ENCODE results near the gene LRR1. TPM values are rescaled to one million over a fixed set of nuclear protein-coding genes. Genes with fewer than 3 reads are reported as not detected.
A peak's percentile ranks its signal among the peaks of the same experiment; 100 is the strongest.

The LRR1 gene
- total and polyA plus RNA-seq, 9 of the 15 experiments (the other 6 are each of a cell fraction or from before 2014, with no cell fraction given) = 26.5 to 58.1 (median 31.8) TPM

DNA sequence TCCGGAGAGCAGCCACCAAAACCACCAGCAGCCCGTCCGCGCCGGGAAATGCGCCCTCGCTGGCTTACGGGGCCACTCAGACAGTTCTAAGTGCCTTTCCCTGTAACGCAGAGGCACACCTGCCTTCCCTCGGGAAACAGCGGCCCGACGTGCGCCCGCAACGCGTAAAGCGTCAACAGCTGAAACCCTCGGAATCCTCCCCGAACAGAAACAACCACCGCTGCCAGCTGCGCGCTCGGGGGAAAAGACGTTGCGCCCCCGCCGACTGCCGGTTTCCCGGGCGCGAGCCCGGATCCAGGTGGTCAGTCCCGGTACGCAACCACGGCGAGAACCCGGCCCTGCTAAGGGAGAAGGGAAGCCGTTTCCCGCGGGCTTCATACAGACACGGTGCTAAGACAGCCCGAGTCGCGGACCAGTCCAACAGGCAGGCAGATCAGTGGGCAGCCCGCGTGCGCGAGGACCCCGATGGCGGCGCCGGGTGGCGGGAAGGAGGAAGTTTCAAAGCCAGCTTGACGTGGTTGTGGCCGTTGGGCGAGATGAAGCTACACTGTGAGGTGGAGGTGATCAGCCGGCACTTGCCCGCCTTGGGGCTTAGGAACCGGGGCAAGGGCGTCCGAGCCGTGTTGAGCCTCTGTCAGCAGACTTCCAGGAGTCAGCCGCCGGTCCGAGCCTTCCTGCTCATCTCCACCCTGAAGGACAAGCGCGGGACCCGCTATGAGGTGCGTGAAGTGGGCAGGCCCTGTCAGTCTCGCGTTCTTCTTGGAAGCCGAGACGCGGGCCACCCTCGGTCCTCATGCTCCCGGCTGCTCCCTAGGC lies at the start of gene LRR1 (continued):
- peak; percentile 36 to 48; a peak in 1 of 4 replicates for TF ChIP-seq MAZ (CRISPR knock-in tag; conservative IDR thresholded peaks at IDR 0.05 in 1 of 2, IDR thresholded peaks at IDR 0.05 in 1 of 2)
- no peak for TF ChIP-seq BCL6 (CRISPR knock-in tag; IDR thresholded peaks at IDR 0.05)
- peak; percentile 16; the same call in 1 of the 2 replicates for TF ChIP-seq EP300 (IDR thresholded peaks at IDR 0.05; ENCODE audit: low read length)
- 0 out of 2 replicates have a peak, but pooled peaks have one; percentile 21 for TF ChIP-seq ZNF766 (CRISPR knock-in tag; conservative IDR thresholded peaks at IDR 0.05)
- TF ChIP-seq C11orf30 (IDR thresholded peaks at IDR 0.05; ENCODE audit: low read depth) = peak; percentile 43; the same call in 1 of the 2 replicates
- TF ChIP-seq, protein P1, sequence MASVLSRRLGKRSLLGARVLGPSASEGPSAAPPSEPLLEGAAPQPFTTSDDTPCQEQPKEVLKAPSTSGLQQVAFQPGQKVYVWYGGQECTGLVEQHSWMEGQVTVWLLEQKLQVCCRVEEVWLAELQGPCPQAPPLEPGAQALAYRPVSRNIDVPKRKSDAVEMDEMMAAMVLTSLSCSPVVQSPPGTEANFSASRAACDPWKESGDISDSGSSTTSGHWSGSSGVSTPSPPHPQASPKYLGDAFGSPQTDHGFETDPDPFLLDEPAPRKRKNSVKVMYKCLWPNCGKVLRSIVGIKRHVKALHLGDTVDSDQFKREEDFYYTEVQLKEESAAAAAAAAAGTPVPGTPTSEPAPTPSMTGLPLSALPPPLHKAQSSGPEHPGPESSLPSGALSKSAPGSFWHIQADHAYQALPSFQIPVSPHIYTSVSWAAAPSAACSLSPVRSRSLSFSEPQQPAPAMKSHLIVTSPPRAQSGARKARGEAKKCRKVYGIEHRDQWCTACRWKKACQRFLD (CRISPR knock-in tag; IDR thresholded peaks at IDR 0.05) = peak; percentile 73
- TF ChIP-seq RBM34 (IDR thresholded peaks at IDR 0.05; ENCODE audit: borderline replicate concordance, insufficient read depth, low read length) = no peak
- TF ChIP-seq RBBP5 (IDR thresholded peaks at IDR 0.05; ENCODE audit: borderline replicate concordance, insufficient read depth, low read length, poor library complexity, severe bottlenecking) = peak; percentile 87
- no peak for TF ChIP-seq ZNF644 (tag; IDR thresholded peaks at IDR 0.05; ENCODE audit: low read depth)
- peak; percentile 57; the same call in 1 of the 2 replicates for TF ChIP-seq SIN3B (IDR thresholded peaks at IDR 0.05; ENCODE audit: low read depth)
- TF ChIP-seq, protein P2, sequence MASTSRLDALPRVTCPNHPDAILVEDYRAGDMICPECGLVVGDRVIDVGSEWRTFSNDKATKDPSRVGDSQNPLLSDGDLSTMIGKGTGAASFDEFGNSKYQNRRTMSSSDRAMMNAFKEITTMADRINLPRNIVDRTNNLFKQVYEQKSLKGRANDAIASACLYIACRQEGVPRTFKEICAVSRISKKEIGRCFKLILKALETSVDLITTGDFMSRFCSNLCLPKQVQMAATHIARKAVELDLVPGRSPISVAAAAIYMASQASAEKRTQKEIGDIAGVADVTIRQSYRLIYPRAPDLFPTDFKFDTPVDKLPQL (IDR thresholded peaks at IDR 0.05; ENCODE audit: extremely low read depth, insufficient read length) = peak; percentile 19
- TF ChIP-seq POLR2AphosphoS2 (IDR thresholded peaks at IDR 0.05; ENCODE audit: low read length) = no peak
- TF ChIP-seq ZNF561 (CRISPR knock-in tag; conservative IDR thresholded peaks at IDR 0.05) = no peak
- TF ChIP-seq, protein P3, sequence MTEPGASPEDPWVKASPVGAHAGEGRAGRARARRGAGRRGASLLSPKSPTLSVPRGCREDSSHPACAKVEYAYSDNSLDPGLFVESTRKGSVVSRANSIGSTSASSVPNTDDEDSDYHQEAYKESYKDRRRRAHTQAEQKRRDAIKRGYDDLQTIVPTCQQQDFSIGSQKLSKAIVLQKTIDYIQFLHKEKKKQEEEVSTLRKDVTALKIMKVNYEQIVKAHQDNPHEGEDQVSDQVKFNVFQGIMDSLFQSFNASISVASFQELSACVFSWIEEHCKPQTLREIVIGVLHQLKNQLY (CRISPR knock-in tag; conservative IDR thresholded peaks at IDR 0.05) = no peak
- no peak for TF ChIP-seq EGR1 (conservative IDR thresholded peaks at IDR 0.05)
- TF ChIP-seq GABPB2 (CRISPR knock-in tag; conservative IDR thresholded peaks at IDR 0.05) = no peak
- TF ChIP-seq, protein P4, sequence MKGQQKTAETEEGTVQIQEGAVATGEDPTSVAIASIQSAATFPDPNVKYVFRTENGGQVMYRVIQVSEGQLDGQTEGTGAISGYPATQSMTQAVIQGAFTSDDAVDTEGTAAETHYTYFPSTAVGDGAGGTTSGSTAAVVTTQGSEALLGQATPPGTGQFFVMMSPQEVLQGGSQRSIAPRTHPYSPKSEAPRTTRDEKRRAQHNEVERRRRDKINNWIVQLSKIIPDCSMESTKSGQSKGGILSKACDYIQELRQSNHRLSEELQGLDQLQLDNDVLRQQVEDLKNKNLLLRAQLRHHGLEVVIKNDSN (CRISPR knock-in tag; IDR thresholded peaks at IDR 0.05) = no peak
- peak; percentile 85 for TF ChIP-seq KDM5B (IDR thresholded peaks at IDR 0.05; ENCODE audit: insufficient replicate concordance, low read depth, low read length)
- peak; percentile 92; the same call in 1 of the 2 replicates for TF ChIP-seq PHF8 (IDR thresholded peaks at IDR 0.05; ENCODE audit: borderline replicate concordance, low read length)
- peak; percentile 91 for TF ChIP-seq NCOA6 (IDR thresholded peaks at IDR 0.05)
- TF ChIP-seq, protein P5, sequence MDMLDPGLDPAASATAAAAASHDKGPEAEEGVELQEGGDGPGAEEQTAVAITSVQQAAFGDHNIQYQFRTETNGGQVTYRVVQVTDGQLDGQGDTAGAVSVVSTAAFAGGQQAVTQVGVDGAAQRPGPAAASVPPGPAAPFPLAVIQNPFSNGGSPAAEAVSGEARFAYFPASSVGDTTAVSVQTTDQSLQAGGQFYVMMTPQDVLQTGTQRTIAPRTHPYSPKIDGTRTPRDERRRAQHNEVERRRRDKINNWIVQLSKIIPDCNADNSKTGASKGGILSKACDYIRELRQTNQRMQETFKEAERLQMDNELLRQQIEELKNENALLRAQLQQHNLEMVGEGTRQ (CRISPR knock-in tag; IDR thresholded peaks at IDR 0.05) = no peak
- no peak for TF ChIP-seq ZKSCAN1 (IDR thresholded peaks at IDR 0.05; ENCODE audit: low read depth, low read length)
- TF ChIP-seq ZNF212 (CRISPR knock-in tag; IDR thresholded peaks at IDR 0.05) = no peak

All from K562 (cell line).